ENCODE data around the gene ETV1. TPM values are rescaled to one million over a fixed set of nuclear protein-coding genes. Genes with fewer than 3 reads are reported as not detected.

The ETV1 gene
- total and polyA plus RNA-seq, 2 experiments from 2014 or later: 5.9 to 8.4 TPM

DNA sequence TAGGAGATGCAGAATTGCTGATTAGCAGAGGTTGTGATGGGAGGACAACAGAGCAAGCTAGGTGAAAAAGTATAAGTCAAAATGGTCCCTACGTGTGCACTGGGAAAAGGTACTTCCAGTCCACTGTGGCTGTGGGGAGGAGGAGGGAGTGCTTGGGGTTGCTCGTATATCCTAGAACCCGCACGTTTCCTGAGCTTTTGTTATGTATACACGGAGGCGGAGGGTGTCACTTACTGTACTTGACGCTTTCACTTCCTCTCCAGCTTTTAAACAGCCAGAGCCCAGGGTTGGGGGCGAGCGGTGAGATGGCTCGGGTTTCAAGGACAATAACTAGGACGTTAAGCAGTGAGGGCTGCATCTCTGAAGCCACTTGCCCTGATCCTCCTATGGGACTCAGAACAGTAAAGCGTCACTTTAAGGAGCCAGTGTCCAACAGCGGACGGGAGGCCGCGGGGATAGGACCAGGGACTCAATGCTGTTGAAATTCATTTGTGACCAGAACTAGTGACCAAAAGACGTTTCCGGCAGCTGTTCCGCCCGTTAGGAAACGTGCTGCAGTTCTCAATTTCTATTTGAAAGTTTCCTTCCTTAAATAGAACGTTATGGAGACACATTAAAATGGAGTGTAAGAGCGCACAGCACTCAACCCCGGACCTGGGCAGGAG, 985 bp upstream of the ETV1 start:
- Histone ChIP-seq H2AFZ (peak overlapping the region; percentile 70), H3K9me3 (ENCODE audit: low read depth) (no peaks in the 10 kb centered on the region), H3K4me3 (peak overlapping the region; percentile 40), H3K27me3 (no peaks in the 10 kb centered on the region), H3K79me2 (no peaks in the 10 kb centered on the region), H3K27ac (peak overlapping the region; percentile 79), H3K4me2 (peak overlapping the region; percentile 82), H3K36me3 (replicated peaks; ENCODE audit: insufficient read depth, low read depth) (no peaks in the 10 kb centered on the region), H3K4me1 (ENCODE audit: insufficient read depth) (peaks cover 6% of the 10 kb centered on the region), H4K20me1 (ENCODE audit: insufficient read depth, poor library complexity, severe bottlenecking) (no peaks in the 10 kb centered on the region), H3K9me2 (replicated peaks; ENCODE audit: insufficient read depth) (no peaks in the 10 kb centered on the region)
- WGBS (ENCODE audit: low lambda C conversion rate, missing lambda C conversion rate): under 1% methylated on average over 24 of the region's 24 CpGs
- TF ChIP-seq EZH2 (IDR thresholded peaks at IDR 0.05; ENCODE audit: borderline replicate concordance) (no peak), CTCF (IDR thresholded peaks at IDR 0.05; ENCODE audit: poor library complexity) (no peak), EZH2phosphoT487 (IDR thresholded peaks at IDR 0.05; ENCODE audit: low read depth, severe bottlenecking, unreplicated experiment) (no peak)
- DNase-seq (ENCODE audit: low spot score): peak; percentile 62

DNA sequence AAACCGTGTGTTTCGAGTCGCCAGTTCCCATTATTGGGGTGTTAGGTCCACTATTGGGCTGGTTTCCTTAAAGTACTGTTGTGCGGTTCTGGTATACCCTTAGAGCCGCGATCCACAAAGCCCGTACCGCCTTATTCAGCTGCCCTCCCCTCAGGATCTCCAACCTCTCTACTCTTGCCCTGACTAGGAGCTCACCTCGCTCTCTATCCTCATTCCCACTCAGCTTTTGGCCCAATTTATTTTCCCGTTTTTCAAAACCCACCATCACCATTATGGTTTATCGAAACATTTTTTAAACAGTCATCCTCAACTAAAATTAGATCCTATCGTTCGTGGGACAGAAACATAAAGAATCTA, 461 bp upstream of the ETV1 start:
- Histone ChIP-seq H3K9me3 (ENCODE audit: low read depth) (no peaks in the 10 kb centered on the region), H3K4me1 (ENCODE audit: insufficient read depth) (peaks cover 6% of the 10 kb centered on the region), H4K20me1 (ENCODE audit: insufficient read depth, poor library complexity, severe bottlenecking) (no peaks in the 10 kb centered on the region), H3K4me2 (peak overlapping the region; percentile 82), H3K36me3 (replicated peaks; ENCODE audit: insufficient read depth, low read depth) (no peaks in the 10 kb centered on the region), H3K4me3 (peak overlapping the region; percentile 40), H3K27ac (peak overlapping the region; percentile 79), H3K79me2 (no peaks in the 10 kb centered on the region), H3K27me3 (no peaks in the 10 kb centered on the region), H3K9me2 (replicated peaks; ENCODE audit: insufficient read depth) (no peaks in the 10 kb centered on the region), H2AFZ (peak overlapping the region; percentile 70)
- whole genome bisulfite sequencing (ENCODE audit: low lambda C conversion rate, missing lambda C conversion rate): under 1% methylated on average over 13 of the region's 13 CpGs
- DNase-seq (ENCODE audit: low spot score): no peak
- TF ChIP-seq EZH2 (IDR thresholded peaks at IDR 0.05; ENCODE audit: borderline replicate concordance) (no peak), EZH2phosphoT487 (IDR thresholded peaks at IDR 0.05; ENCODE audit: low read depth, severe bottlenecking, unreplicated experiment) (no peak), CTCF (IDR thresholded peaks at IDR 0.05; ENCODE audit: poor library complexity) (no peak)

DNA sequence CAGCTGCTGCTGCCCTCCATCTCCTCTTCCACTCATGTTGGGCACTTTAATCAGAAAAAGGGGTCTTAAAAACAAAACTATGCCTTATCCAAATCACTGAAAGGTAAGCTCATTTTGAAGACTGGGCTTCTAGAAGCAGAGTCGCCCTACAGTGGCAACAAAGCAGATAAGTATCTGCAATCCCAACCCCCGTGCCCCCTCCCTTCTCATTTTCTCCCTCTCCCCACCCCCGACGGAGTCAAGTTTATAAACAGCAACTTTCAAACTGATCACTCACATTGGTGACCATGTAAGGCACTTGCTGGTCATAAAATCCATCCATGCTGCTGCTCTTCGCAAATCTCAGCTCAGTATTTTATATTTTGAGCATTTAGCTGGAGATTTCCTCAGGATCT, 738 bp downstream of the ETV1 start:
- H3K27ac ChIP-seq: peak overlapping the region; percentile 79
- H3K79me2 ChIP-seq: no peaks in the 10 kb centered on the region
- no peaks in the 10 kb centered on the region for H3K9me2 ChIP-seq (replicated peaks; ENCODE audit: insufficient read depth)
- 0% methylated on average over 4 of the region's 5 CpGs for WGBS (ENCODE audit: low lambda C conversion rate, missing lambda C conversion rate)
- no peaks in the 10 kb centered on the region for H3K27me3 ChIP-seq
- peak overlapping the region; percentile 40 for H3K4me3 ChIP-seq
- no peaks in the 10 kb centered on the region for H4K20me1 ChIP-seq (ENCODE audit: insufficient read depth, poor library complexity, severe bottlenecking)
- peak overlapping the region; percentile 82 for H3K4me2 ChIP-seq
- no peaks in the 10 kb centered on the region for H3K36me3 ChIP-seq (replicated peaks; ENCODE audit: insufficient read depth, low read depth)
- H2AFZ ChIP-seq: peak overlapping the region; percentile 70
- peaks cover 6% of the 10 kb centered on the region for H3K4me1 ChIP-seq (ENCODE audit: insufficient read depth)
- TF ChIP-seq EZH2phosphoT487 (IDR thresholded peaks at IDR 0.05; ENCODE audit: low read depth, severe bottlenecking, unreplicated experiment) (no peak), EZH2 (IDR thresholded peaks at IDR 0.05; ENCODE audit: borderline replicate concordance) (no peak), CTCF (IDR thresholded peaks at IDR 0.05; ENCODE audit: poor library complexity) (no peak)
- H3K9me3 ChIP-seq (ENCODE audit: low read depth): no peaks in the 10 kb centered on the region
- DNase-seq (ENCODE audit: low spot score): peak; percentile 16

Data from hepatocyte (in vitro differentiated cells).